MCF 10A (cell line): ENCODE measurements around the gene DAB1. TPM values are rescaled to one million over a fixed set of nuclear protein-coding genes. Genes with fewer than 3 reads are reported as not detected.

ENCODE experiments used
- BruUV-seq: library from RNA; stranded (reverse); fragments of 400-500 nt; replicated peaks from 2 replicates; lab custom pipeline; 2021; lab: Mats Ljungman, UMichigan
- CTCF ChIA-PET: fragments of 300-600 bp; sonication (Branson Sonifier 250); formaldehyde crosslinking; extraction: SDS; loops from one replicate; lab custom pipeline; 2021; ENCODE audit warnings: antibody characterized with exemption, inconsistent platforms; lab: Yijun Ruan, JAX
- POLR2A ChIA-PET: fragments of 300-600, 350-650 bp; sonication (Branson Sonifier 250); formaldehyde crosslinking; extraction: SDS; loops from one replicate; lab custom pipeline; 2020; ENCODE audit warnings: antibody characterized with exemption, inconsistent platforms; lab: Yijun Ruan, JAX
- DNase-seq: peaks from one replicate; pipeline ENCODE4 v3.0.0-alpha.2; 2018; ENCODE audit not compliant: unreplicated experiment
- H3K27ac Mint-ChIP-seq: one replicate; pipeline ENCODE4 v1.8.0; 2022; ENCODE audit warnings: mild to moderate bottlenecking, low read depth, mixed read lengths; ENCODE audit not compliant: unreplicated experiment
- H3K27me3 Mint-ChIP-seq: one replicate; pipeline ENCODE4 v1.8.0; 2022; ENCODE audit warnings: mixed read lengths; ENCODE audit not compliant: insufficient read depth, unreplicated experiment
- H3K36me3 Mint-ChIP-seq: one replicate; pipeline ENCODE4 v1.8.0; 2022; ENCODE audit warnings: mild to moderate bottlenecking, moderate library complexity, mixed read lengths; ENCODE audit not compliant: insufficient read depth, unreplicated experiment
- H3K4me1 Mint-ChIP-seq: one replicate; pipeline ENCODE4 v1.8.0; 2022; ENCODE audit warnings: mixed read lengths; ENCODE audit not compliant: insufficient read depth, unreplicated experiment
- H3K4me3 Mint-ChIP-seq: one replicate; pipeline ENCODE4 v1.8.0; 2022; ENCODE audit warnings: mild to moderate bottlenecking, moderate library complexity, mixed read lengths; ENCODE audit not compliant: unreplicated experiment
- H3K9me3 Mint-ChIP-seq: one replicate; pipeline ENCODE4 v1.8.0; 2022; ENCODE audit warnings: mixed read lengths; ENCODE audit not compliant: unreplicated experiment
- intact Hi-C: fragments of 100-400 bp; cut with micrococcal nuclease; formaldehyde crosslinking; loops from 2 replicates; pipeline ENCODE4 v1.14.1; 2022
- total RNA-seq: library from RNA; stranded (reverse); gene quantifications from 2 replicates; pipeline ENCODE4 v1.2.3, GENCODE V29; 2022
- TF ChIP-seq, protein P1 (sequence below): fragments of 200-600 bp; IDR thresholded peaks from one replicate; pipeline ENCODE4 v1.8.0; 2022; ENCODE audit warnings: antibody characterized with exemption, mild to moderate bottlenecking; ENCODE audit not compliant: unreplicated experiment

Gene DAB1
- total RNA-seq, 1 experiment from 2014 or later = not detected

DNA sequence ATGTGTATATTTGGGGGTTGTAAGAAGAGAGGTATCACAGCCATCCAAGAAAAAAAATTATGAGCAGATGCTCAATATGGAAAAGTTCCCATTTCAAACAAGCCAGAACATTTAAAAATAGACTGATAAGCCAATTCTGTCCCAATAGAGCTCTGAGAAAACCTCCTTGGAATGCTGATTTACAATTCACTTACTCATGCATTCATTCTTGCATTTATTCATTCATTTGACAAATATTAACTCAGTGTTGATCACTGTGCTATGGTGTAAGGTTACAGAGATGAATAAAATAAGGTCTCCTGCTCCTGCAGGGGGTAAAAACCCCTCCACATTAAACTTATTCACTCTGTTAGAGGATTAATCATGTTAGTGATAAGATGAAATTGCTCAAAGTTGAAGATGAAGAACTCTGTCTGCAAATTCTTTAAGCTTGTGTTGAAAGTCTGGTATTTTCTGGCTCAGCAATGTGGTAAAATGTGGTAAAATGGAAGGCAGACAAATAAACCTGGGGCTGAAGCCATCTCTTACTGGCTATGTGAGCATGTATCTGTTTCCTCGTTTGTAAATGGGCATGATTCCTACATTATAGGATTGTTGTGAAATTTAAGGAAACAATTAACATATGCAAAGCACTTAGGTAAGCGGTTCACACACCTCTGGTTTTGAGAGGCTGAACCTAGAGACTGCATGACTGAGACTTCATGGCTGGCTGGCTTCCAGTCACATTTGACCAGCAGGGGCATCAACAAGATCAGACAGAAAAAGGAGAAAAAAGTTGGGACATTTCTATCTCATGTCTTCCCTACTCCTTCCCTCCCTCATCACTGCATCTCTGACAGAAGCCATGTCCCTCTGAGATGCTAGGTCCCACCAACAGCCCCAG lies 45.0 kb upstream of the DAB1 start:
- intact Hi-C loops = no loop called here
- peaks cover 23% of the 10 kb centered on the region for H3K27me3 Mint-ChIP-seq
- ChIA-PET POLR2A (no interaction called here), CTCF (interaction anchor here (0.6 kb wide), 1 partner anchor 20 kb away, joined by 3 read pairs; no protein-coding TSS in a partner anchor)
- no TSS peak for BruUV-seq
- TF ChIP-seq, protein P1, sequence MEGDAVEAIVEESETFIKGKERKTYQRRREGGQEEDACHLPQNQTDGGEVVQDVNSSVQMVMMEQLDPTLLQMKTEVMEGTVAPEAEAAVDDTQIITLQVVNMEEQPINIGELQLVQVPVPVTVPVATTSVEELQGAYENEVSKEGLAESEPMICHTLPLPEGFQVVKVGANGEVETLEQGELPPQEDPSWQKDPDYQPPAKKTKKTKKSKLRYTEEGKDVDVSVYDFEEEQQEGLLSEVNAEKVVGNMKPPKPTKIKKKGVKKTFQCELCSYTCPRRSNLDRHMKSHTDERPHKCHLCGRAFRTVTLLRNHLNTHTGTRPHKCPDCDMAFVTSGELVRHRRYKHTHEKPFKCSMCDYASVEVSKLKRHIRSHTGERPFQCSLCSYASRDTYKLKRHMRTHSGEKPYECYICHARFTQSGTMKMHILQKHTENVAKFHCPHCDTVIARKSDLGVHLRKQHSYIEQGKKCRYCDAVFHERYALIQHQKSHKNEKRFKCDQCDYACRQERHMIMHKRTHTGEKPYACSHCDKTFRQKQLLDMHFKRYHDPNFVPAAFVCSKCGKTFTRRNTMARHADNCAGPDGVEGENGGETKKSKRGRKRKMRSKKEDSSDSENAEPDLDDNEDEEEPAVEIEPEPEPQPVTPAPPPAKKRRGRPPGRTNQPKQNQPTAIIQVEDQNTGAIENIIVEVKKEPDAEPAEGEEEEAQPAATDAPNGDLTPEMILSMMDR = no peak
- no peak overlapping the region for H3K27ac Mint-ChIP-seq
- H3K4me1 Mint-ChIP-seq = no peaks in the 10 kb centered on the region
- peaks cover 8% of the 10 kb centered on the region for H3K36me3 Mint-ChIP-seq
- no peak overlapping the region for H3K4me3 Mint-ChIP-seq
- H3K9me3 Mint-ChIP-seq = no peaks in the 10 kb centered on the region
- DNase-seq = no peak

DNA sequence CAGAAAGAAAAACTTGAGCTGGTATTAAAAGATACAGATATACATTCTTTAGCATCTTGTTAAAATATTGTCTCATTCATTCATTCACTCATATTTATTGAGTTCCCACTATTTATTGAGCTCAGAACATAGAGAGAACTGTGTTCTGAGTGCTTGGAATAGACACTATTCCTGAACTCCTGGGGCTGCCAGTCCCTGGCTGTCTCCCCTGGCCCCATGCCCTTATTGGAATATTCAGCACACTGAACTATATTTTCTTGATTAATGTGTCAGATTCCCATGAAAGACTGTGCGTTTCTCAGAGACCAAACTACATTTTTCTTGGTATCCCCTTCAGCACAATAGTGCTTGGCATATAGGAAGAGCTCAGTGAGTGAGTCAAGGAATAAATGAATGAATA lies 44.0 kb upstream of the DAB1 start:
- ChIA-PET CTCF (interaction anchor here (0.6 kb wide), 1 partner anchor 116 kb away, joined by 4 read pairs; no protein-coding TSS in a partner anchor), POLR2A (no interaction called here)
- Mint-ChIP-seq H3K4me1 (no peaks in the 10 kb centered on the region), H3K27ac (no peak overlapping the region), H3K4me3 (no peak overlapping the region), H3K36me3 (peaks cover 5% of the 10 kb centered on the region), H3K9me3 (no peaks in the 10 kb centered on the region), H3K27me3 (peaks cover 25% of the 10 kb centered on the region)
- intact Hi-C loops = no loop called here
- DNase-seq = no peak
- TF ChIP-seq, protein P1 = no peak
- BruUV-seq = no TSS peak

GRCh38 chr1:57464756-57465155 lies 40.9 kb upstream of the DAB1 start:
- Mint-ChIP-seq H3K27ac (no peak overlapping the region), H3K27me3 (peaks cover 25% of the 10 kb centered on the region), H3K4me3 (no peak overlapping the region), H3K4me1 (no peaks in the 10 kb centered on the region), H3K36me3 (no peaks in the 10 kb centered on the region), H3K9me3 (no peaks in the 10 kb centered on the region)
- ChIA-PET POLR2A (no interaction called here), CTCF (interaction anchor here (0.6 to 1.2 kb wide), 3 partner anchors 10 to 557 kb away, joined by 3 read pairs; no protein-coding TSS in a partner anchor)
- TF ChIP-seq, protein P1 = no peak
- no TSS peak for BruUV-seq
- DNase-seq = no peak
- intact Hi-C loops = no loop called here

- CTCF ChIA-PET = interaction anchor here (0.7 kb wide), 1 partner anchor 115 kb away, joined by 3 read pairs; no protein-coding TSS in a partner anchor
- no peak for DNase-seq
- POLR2A ChIA-PET = no interaction called here
- no peaks in the 10 kb centered on the region for H3K9me3 Mint-ChIP-seq
- H3K4me3 Mint-ChIP-seq = no peak overlapping the region
- no peak overlapping the region for H3K27ac Mint-ChIP-seq
- no peaks in the 10 kb centered on the region for H3K4me1 Mint-ChIP-seq
- BruUV-seq = no TSS peak
- TF ChIP-seq, protein P1 = no peak
- peaks cover 23% of the 10 kb centered on the region for H3K27me3 Mint-ChIP-seq
- intact Hi-C loops = no loop called here
- H3K36me3 Mint-ChIP-seq = no peaks in the 10 kb centered on the region
Observed at GRCh38 chr1:57463343-57463742, 39.5 kb upstream of the DAB1 start.
